ENCODE data around the gene EFEMP1.
"Not testable (repeated sequence)": the region's sequence is repeated elsewhere in the genome, so short reads cannot be mapped to it uniquely, and the experiment has no call there.

Gene EFEMP1

GRCh38 chr2:55864351-55865084 is 59.1 kb downstream of the EFEMP1 start:
- no peak for DNase-seq

- no peak for DNase-seq
Measured at GRCh38 chr2:55862673-55863390, 60.8 kb downstream of the EFEMP1 start.

DNA sequence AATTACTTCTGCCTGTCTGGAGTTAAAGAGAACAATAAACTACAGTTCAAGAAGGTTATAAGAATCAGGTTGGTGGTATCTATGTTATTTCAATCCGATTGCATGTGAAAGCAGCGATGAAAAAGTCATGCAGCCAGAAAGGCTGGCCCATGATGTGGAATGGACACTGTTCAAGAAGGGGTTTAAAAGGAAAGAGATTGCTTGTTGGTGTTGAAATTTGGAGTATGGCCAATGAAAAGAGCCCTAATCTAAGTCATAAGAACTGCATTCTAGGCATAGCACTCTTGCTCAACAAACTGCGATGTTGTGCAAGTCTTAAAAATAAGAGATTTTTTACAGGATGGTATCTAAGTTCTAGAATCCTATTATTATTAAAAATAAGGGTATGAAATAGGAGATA is 61.3 kb downstream of the EFEMP1 start:
- DNase-seq = no peak

DNA sequence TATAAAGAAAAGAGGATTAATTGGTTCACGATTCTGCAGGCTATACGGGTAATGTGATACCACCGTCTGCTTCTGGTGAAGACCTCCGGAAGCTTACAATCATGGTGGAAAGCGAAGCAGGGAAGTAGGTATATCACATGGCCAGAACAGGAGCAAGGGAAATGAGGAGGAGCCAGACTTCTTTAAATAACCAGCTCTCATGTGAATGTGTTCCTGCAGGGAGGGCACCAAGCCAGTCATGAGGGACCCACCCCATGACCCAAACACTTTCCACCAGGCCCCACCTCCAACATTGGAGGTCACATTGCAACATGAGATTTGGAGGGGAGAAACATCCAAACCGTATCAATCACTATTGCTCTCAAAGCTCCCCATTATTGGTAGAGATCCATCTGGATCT is 61.8 kb downstream of the EFEMP1 start:
- DNase-seq = no peak

DNA sequence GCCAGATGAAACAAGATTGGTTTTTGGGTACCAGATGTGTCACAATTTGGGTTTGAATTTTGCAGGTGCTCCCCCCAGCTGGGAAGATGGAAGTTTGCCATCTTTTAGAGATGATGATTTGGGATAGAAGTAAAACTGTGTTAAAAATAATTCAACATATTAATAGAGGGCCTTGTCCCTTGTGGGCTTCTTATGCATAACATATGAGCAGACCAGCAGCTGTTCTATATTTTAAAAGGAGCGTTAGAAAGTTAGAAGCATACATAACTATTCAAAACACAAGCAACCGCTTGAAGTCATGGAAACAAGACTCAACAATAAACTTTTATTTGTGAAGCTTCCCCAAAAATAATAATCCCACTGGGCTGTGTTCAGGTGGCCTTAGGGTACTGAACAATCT is 62.8 kb downstream of the EFEMP1 start:
- DNase-seq = no peak

- DNase-seq = no peak
Measured at GRCh38 chr2:55859875-55860274, 63.7 kb downstream of the EFEMP1 start.

DNA sequence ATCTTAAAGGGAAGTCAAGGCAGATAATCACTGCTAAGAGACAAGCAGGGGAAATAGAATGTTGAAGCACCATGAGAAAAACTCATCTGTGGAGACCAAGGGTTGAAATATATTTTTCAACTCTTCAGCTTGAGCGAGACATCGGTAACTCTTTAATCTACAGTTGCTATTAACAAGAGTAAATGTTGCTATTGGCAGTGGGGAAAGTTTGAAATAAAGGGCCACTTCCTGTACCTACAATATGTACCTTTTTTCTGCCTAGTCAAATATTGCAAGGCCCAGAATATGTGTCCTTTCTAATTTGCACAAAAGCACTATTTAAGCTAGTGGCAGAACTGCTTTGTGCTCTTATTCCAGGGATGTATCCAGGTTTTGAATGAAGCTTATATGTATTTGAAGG is 65.8 kb downstream of the EFEMP1 start:
- no peak for DNase-seq

- no peak for DNase-seq
Measured at GRCh38 chr2:55856936-55857335, 66.6 kb downstream of the EFEMP1 start.

DNA sequence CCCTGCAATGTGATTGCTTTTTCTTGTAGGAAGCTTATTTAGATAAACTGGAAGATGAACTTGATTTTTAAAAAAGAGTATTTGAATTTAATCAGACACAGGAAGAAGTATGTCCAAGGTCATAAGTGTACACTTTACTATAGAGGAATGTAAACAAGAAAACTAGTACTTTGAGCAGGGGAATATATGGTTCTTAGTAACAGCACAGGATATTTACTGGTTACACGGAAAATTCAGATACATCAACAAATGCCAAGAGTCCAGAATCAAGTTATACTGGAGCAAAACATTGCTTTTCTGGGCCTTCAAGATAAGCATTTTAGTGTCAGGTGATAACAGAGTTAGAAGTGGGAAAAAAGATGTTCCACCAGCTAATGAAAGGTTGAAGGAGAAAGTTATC is 75.5 kb downstream of the EFEMP1 start:
- no peak for DNase-seq

- no peak for DNase-seq
Measured at GRCh38 chr2:55846426-55846825, 77.2 kb downstream of the EFEMP1 start.

DNA sequence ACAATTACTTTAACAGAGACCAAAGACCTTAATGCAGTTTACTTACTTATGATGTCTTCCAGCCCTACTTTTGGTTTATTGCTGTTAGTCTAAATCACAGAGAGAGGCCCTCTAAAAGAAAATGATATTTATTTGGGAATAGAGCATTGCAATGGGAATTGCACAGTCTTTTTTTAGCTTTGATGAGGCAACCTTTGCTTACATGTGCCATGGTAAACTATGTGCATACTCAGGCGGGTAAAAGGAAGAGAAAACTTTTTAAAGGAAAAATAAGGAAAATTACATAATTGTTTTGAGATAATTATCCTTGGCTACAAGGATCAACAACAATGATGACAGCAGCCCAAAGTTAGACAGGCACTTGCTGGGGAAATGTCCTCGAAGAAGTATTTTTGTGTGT is 78.6 kb downstream of the EFEMP1 start:
- DNase-seq = no peak

DNA sequence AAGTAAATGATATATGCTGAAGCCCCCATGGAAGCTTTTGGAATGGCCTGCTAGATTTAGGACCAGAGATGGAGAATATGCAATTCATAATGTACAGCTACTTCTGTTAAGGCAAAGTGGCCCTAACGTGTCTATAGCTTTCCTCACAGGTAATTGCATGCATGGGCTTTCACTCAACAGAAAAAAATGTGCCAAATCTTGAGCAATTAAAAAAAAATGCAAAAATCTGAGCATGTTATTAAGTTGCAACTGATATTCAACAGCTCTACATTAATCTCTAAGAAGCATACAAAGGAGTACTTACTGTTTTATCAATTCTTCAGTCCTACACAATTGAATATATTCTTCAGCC is 79.6 kb downstream of the EFEMP1 start:
- no peak for DNase-seq

DNA sequence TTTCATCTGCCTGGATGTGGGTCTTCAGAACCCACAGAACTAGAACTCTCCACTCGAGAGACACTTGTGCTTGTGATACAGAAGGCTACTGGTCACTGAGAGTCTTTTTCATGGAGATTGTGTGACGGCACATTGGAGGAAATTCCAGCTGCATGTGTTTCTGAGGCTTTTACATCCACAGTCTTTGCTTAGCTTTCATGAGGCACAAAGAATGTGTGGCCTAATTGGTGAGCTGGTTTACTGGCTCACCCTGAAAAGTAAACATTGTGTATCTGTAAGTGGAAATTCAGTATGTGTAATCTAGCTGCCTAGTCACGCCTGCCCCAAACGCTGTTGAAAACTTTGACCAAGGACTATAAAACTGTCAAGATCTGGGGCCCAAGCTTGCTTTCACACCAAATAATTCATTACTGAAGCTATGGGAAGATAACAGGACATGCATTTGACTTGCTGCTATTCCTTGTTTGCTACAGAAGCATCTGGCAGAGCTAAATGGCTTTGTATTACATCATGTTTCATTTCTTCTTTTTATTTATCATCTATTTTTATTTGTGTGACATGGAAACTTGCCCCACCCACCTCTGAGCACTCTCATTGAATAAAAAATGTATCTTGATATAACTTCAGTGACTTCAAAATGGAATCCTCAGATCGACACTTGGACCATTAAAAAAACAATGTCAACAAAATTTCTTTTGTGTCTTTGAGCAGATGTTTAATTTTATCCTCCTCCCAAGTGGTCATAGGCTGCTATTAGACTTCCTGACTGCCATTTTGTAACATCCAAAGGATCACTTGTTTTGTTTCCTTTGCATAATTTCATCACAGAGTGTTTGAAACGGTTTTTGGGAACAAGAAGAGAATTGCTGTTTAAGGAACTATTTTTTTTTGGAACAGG is 80.2 kb downstream of the EFEMP1 start:
- no peak for DNase-seq

- no peak for DNase-seq
Measured at GRCh38 chr2:55842046-55842445, 81.5 kb downstream of the EFEMP1 start.

GRCh38 chr2:55840460-55840859 is 83.1 kb downstream of the EFEMP1 start:
- no peak for DNase-seq

- DNase-seq = peak; percentile 90
Measured at GRCh38 chr2:55839182-55839819, 84.3 kb downstream of the EFEMP1 start.

- peak; percentile 81 for DNase-seq
Measured at GRCh38 chr2:55838653-55839052, 84.9 kb downstream of the EFEMP1 start.

DNA sequence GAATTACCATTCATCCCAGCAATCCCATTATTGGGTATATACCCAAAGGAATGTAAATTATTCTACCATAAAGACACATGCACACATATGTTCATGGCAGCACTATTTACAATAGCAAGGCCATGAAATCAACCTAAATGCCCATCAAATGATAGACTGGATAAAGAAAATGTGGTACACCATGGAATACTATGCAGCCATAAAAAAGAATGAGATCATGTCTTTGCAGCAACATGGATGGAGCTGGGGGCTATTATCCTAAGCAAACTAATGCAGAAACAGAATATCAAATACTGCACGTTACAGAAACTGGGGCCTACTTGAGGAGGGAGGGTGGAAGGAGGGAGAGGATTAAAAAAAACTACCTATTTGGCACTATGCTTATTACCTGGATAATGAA is 85.5 kb downstream of the EFEMP1 start:
- DNase-seq = not testable (repeated sequence)

DNA sequence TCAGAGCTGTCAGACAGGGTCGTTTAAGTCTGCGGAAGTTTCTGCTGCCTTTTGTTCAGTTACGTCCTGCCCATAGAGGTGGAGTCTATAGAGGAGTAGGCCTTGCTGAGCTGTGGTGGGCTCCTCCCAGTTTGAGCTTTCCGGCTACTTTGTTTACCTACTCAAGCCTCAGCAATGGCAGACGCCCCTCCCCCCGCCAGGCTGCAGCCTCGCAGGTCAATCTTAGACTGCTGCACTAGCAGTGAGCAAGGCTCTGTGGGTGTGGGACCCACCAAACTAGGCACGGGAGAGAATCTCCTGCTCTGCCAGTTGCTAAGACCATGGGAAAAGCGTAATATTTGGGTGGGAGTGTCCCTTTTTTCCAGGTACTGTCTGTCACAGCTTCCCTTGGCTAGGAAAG is 86.5 kb downstream of the EFEMP1 start:
- no peak for DNase-seq

DNA sequence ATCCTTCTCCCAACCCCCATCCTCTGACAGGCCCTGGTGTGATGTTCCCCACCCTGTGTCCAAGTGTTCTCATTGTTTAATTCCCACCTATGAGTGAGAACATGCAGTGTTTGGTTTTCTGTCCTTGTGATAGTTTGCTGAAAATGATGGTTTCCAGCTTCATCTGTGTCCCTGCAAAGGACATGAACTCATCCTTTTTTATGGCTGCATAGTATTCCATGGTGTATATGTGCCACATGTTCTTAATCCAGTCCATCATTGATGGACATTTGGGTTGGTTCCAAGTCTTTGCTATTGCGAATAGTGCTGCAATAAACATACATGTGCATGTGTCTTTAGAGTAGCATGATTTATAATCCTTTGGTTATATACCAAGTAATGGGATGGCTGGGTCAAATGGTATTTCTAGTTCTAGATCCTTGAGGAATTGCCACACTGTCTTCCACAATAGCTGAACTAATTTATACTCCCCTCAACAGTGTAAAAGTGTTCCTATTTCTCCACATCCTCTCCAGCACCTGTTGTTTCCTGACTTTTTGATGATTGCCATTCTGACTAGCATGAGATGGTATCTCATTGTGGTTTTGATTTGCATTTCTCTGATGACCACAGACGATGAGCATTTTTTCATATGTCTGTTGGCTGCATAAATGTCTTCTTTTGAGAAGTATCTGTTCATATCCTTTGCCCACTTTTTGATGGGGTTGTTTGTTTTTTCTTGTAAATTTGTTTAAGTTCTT is 91.7 kb downstream of the EFEMP1 start:
- DNase-seq = not testable (repeated sequence)

GRCh38 chr2:55827855-55828254 is 95.7 kb downstream of the EFEMP1 start:
- DNase-seq = no peak

GRCh38 chr2:55827428-55827827 is 96.2 kb downstream of the EFEMP1 start:
- DNase-seq = not testable (repeated sequence)
